ENCODE results near the gene FGFR2.

GRCh38 chr10:121594623-121595350, 3.5 kb downstream of the FGFR2 start:
- no peak for TF ChIP-seq CTCF (IDR thresholded peaks at IDR 0.05)
- no peak for TF ChIP-seq POLR2A (IDR thresholded peaks at IDR 0.05)

Data from tibial nerve (tissue), 3 donors.